Stimulated activated CD8-positive, alpha-beta memory T cell treated with anti-CD3 and anti-CD28 coated beads, Interleukin-15, amount 100 ng/mL, for 48 hours (primary cell): ENCODE measurements around the gene ZNF362.

Experiments
- DNase-seq, 2 donors: peaks; one replicate each; pipeline ENCODE4 v3.0.0-alpha.2; 2020; ENCODE audit warnings: low read depth in 2 of 2

Gene ZNF362

GRCh38 chr1:33324677-33325575 lies 68.6 kb downstream of the ZNF362 start:
- DNase-seq, result no peak

DNA sequence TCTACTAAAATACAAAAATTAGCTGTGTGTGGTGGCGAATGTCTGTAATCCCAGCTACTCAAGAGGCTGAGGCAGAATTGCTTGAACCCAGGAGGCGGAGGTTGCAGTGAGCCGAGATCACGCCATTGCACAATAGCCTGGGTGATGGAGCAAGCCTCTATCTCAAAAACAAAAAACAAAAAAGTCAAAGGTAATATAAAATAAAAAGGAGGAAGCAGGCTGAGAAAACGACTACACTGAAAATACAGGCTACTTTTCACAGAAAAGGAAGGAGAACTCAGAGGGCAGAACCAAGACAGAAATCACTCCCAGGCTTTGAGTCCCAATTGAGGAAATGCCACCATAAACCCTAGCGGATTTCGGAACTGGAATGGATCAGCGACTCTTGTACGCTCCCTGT lies 70.5 kb downstream of the ZNF362 start:
- no peak for DNase-seq

DNA sequence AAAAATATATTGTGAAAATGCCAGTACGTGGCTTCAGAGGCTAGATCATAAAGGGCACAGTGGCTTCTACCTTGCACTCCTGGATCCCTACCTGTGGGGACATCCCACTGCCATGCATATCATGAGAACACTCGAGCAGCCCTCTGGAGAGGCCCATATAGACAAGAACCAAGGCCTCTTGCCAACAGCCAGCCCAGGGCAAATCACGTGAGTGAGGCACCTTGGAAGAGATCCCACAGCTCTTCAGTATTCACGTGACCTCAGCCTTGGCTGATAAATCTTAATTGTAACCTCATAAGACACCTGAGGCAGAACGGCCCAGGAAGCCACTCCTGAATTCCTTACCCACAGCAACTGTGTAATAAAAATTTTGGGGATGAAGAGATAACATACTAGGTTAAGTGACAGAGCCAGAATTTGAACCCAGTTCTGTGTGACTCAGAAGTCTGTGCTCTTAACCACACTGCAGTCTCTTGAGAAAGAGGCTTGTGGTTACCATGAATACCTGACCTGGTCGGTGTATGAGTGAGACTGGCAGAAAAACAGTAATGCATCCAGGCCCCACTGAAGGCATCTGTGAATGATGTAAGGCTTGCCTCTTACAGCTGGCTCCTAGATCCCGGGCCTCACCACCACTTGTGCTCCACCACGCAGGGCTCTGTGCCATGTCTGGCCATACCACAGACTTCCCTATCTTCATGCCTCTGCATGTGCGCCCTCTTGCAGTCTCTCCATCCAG lies 71.5 kb downstream of the ZNF362 start:
- DNase-seq, result no peak

- no peak for DNase-seq
Measured at GRCh38 chr1:33328817-33329216, 72.5 kb downstream of the ZNF362 start.

GRCh38 chr1:33329600-33330305 lies 73.5 kb downstream of the ZNF362 start:
- no peak for DNase-seq

- DNase-seq, result no peak
Measured at GRCh38 chr1:33330361-33330890, 74.1 kb downstream of the ZNF362 start.

DNA sequence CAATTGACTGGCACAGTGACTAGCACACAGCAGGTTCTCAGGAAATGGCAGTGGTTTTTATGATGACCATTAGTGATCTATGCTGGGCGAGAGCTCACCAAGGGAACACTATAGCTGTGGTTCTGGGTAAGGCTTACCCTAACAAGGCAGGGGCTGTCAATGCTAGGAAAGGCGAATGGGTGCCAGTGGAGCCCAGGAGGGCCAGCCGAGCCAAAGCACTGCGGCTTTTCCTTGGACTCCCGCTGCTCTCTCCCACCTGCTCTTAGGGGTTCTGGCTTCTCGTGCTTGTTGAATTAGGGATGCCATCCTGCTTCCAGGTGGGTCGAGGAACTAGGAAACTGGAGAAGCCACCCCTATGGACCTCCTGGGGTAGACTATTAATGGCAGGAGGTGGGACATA lies 74.6 kb downstream of the ZNF362 start:
- no peak for DNase-seq

DNA sequence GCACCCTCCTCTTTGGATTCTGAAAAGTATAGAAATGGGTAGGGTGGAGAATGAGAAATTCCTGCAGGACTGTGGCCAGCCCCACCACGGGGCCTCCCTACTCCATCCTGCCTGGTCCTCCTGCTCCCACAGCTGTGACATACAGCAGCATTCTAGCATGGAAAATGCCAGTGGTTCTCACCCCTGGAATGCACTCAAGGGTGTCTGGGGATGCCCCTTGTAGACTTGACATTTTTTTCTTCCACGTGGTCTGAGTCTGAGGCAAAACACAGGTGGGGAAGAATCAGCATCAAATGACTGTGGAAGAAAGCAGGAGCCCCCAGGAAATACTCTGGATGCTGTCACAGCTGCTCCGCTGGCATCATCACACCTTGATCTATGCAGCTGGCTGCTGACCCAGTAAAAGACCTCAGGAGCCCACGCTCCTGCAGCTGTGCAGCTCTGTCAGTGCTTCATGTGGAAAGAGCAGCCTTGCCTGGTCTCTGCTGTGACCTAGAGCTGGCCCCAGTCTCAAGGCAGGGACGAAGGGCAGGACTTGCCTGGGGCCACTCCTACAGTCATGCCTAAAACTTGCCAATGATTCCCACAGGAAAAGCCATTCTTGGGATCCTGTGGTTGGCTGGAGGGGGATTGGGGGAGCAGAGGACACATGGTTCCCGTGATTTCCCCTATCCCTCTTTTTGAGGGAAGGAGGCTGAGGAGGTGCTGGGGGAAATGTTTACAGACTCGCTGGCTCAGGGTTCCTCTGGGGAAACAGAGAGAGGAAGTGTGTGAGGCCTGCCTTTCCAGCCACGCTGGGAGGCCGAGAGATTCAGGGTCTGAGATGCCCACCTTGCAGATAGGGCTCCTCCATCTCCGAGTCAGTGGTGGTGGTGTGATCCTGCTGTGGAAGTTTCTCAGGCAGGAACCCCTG lies 75.4 kb downstream of the ZNF362 start:
- no peak for DNase-seq

DNA sequence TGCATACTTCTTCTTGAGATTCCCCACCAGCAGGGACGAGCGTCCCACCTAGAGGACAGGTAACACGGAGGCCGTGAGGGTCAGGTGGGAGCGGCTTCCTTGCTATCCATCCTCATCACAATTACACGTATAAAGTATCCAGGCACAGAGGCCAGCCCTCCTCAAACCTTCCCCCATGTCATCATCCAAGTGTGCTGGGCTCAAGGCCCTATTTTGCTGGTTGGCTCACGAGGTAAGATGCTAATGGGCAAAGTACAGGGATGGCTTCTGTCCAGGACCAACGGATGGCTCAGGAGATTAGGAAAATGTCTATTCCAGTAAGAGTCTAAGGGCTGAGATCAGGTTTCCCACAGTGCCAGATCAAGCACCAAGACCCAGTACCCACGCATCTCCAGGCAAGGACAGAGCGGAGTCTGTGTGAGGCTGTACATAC lies 76.1 kb downstream of the ZNF362 start:
- DNase-seq, result no peak

GRCh38 chr1:33332881-33333280 lies 76.6 kb downstream of the ZNF362 start:
- no peak for DNase-seq

DNA sequence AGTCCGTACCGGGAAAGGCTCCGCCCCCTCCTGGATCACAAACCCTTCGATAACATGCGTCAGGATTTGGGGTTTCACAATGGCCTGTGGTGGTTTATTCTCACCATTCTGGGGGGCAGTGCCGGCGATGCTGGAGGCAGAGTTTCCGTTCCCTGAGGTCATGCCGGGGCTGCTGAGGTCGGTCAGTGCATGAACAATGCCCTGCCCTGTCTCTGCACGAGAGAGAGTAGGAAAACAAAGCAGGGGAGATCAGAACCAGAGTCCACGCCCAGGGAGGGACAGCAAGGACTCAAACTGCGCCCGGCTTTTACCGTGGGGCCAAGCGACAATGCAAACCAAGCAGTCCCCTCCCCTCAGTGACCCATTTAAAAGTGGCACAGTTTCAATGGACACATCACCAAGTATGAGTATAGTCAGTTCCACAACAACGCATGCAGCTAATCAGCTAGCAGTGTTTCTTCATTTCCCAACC lies 77.8 kb downstream of the ZNF362 start:
- no peak for DNase-seq

- no peak for DNase-seq
Measured at GRCh38 chr1:33335020-33335419, 78.7 kb downstream of the ZNF362 start.

DNA sequence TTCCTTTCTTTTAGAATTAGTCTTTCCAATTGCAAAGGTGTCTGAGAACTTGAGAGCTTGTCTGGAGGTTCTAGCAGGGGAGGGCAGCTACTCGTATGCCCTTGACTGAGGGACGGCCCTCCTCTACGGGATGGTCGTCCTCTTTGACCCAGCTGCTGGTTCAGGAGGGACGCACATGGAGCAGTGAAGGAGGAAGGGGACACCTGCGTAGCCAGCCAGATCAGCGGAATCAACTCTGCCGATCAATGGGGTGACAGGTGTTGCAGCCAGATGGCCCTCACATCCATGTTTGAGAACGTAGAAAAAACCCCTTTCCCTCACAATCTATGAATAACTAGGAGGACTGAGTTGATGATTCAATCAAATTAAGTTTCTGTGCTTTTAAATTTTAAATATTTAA lies 80.3 kb downstream of the ZNF362 start:
- DNase-seq, result no peak

DNA sequence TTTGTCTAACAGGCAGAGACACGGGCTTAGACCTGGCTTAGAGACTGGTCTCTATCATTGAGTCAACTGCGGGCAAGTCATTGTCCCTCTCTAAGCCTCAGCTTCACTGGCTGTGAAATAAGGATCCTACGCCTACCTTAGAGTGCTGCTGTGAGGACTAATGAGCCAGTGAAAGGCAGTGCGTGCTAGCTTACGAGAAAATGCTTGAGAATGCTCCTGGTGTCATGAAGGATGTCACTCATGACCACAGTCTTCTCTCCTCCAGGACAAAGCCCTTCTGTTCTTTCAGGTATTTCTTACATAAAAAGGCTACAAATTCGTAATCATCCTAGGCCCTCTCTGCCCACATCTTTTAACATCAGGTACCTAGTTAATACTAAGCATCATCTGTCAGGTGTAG lies 81.1 kb downstream of the ZNF362 start:
- DNase-seq, result no peak

DNA sequence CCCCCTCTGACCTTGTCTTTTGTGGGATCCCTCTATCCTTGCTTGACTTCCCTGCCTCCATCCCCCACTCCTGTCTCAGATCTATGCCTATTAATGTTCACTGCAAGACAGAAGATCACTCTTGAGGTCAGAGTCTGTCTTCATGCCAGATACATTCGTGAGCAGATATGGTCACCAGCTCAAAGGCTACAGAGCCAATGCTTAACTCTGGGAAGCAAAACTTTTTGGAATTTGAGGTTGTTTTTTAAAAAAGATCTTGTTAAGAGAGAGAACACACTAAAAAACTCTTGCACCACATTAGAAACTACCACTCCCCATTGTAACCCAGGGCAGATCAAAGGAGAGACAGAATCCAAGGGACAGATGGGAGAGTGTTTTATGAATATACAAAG lies 81.8 kb downstream of the ZNF362 start:
- no peak for DNase-seq

DNA sequence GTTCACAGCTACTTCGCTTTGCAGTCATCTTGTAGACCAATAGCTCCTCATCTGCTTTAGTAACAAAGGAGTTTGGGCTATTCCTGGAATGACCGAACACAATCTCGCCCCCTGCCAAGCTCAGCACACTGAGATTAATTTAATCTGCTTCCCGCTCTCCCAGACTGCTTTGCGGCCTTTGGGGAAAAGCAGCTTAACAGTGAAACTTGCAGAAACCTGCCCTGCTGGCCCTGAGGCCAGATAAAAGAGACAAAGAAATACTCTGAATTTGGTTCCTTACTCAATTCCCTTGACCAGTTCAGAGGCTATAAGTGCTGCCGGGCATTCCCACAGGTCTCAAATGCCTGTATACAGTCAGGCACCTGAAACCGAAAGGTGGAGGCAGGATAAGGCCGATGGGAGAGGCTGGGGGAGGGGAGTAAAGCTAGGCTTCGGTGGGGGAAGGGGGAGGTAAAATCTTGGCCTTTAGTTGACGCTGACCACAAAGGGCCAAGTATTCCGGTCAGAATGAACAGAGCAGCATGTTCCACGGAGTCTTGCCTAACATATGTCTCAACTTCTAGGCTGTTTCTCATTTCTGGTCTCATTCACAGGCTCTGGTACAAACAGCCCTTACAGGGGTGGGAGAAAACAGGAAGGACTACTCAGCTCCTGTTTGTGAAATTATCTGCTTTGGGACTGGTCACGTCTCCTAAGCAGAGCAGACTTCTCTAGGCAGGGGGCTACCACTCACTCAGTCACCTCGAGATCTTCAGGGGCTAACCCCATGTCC lies 82.3 kb downstream of the ZNF362 start:
- no peak for DNase-seq

- DNase-seq, result no peak
Measured at GRCh38 chr1:33339413-33339812, 83.1 kb downstream of the ZNF362 start.

DNA sequence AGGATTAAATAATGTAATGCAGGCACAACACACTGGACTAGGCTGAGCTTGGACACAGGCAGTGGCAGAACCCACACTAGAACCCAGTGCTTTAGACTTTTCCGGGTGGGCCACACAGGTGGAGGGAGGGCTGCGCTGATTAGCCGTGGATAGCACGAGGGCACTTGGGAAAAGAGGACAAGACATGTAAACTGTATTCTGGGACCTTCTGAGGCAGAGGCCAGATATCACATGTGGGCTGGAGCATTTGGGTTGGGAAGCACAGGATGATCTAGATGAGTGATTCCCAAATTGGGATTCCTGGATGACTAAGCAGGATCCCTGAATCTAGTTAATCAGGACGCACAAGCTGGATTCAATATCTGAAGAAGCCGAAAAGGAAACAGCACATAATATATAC lies 84.9 kb downstream of the ZNF362 start:
- no peak for DNase-seq

DNA sequence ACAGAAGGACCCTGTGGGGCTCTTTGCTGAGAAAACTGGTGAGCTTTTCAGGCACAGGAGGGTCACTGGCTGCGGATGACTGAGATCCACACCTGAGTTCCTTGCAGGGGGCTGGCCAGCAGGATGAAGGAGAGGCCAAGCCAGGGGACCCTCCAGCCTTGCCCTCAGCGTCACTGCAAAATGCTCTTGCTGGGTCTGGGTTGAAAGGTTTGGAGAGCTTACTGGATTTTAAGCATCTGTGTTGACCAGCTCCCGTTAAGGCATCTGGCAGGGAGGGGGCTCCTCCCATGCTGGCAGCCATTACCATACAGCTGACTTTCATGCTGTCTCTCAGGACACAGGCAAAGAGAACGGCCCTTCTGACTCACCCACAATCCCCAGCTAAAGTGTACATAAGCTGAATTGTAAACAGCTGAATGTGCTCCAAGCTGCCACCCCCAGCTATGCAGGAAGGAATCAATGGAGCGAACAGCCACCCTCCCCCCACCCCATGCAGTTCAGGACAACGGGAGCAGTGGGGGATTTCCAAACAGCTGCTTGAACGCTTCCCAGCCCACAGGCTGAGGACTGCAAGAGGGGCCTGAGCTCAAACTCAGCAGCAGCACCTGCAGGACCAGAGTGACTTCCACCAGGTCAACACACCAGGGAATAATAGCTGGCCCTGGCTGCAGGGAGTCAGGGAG lies 85.9 kb downstream of the ZNF362 start:
- no peak for DNase-seq

DNA sequence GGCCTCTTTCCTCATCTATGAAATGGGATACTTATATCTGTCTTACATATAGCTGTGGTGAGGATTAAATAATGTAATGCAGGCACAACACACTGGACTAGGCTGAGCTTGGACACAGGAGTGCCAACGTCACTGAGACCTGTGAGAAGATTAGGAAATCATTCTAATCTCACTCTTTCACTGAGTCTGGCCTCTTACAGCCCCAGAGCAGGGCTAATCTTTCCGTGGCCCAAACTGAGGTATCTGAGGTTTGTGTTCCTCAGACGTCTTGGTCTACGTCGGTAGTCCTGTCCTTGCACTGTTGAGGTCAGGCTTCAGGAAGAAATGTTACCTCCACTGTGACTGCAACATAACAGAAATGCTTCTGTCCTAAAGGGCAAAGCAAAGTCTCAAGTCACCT lies 87.2 kb downstream of the ZNF362 start:
- DNase-seq, result no peak
